Cardiac muscle cell (in vitro differentiated cells and primary cell): ENCODE data around the gene PARD3. TPM values are rescaled to one million over a fixed set of nuclear protein-coding genes. Genes with fewer than 3 reads are reported as not detected.
"Not testable (repeated sequence)": the region's sequence is repeated elsewhere in the genome, so short reads cannot be mapped to it uniquely, and the experiment has no call there.

Source experiments
- DNase-seq, 2 donors: peaks; one replicate each; pipeline versions ENCODE4 v3.0.0 to v3.0.0-alpha.2; 2010 to 2017; ENCODE audit warnings: low read depth in 1 of 2, low spot score in 1 of 2
- H3K27ac ChIP-seq: fragments of 200-600 bp; sonication (generic); 2 replicates; pipeline ENCODE4 v1.5.1; 2016
- H3K27me3 ChIP-seq: fragments of 200-600 bp; sonication (generic); 2 replicates; pipeline ENCODE4 v1.6.0; 2016; ENCODE audit warnings: control low read depth
- H3K36me3 ChIP-seq: fragments of 200-600 bp; sonication (generic); 2 replicates; pipeline ENCODE4 v1.5.1; 2016; ENCODE audit warnings: control low read depth
- H3K4me1 ChIP-seq: fragments of 200-600 bp; sonication (generic); 2 replicates; pipeline ENCODE4 v1.8.1; 2017; ENCODE audit warnings: low read depth, mild to moderate bottlenecking, mixed run types
- H3K4me3 ChIP-seq: fragments of 200-600 bp; sonication (generic); 2 replicates; pipeline ENCODE4 v1.5.1; 2016; ENCODE audit warnings: mild to moderate bottlenecking
- H3K9me3 ChIP-seq: fragments of 200-600 bp; sonication (generic); 2 replicates; pipeline ENCODE4 v1.5.1; 2017; ENCODE audit warnings: low read depth, mild to moderate bottlenecking, control low read depth
- polyA plus RNA-seq: library from polyadenylated mRNA; unstranded; fragments of >200 nt; fragmentation: Nextera tagmentation; extraction: Ambion mirVana; gene quantifications from 2 replicates; pipeline ENCODE4 v1.2.1, GENCODE V29; 2016
- total RNA-seq: library from RNA; depleted of rRNA; stranded (reverse); fragments of >200 nt; gene quantifications from 2 replicates; pipeline ENCODE4 v1.2.3, GENCODE V29; 2016
- TF ChIP-seq, protein P1 (sequence below): IDR thresholded peaks from 2 replicates; pipeline ENCODE4 v1.5.1; 2012; ENCODE audit warnings: low read depth, mild to moderate bottlenecking, low read length

The PARD3 gene
- total and polyA plus RNA-seq, 2 experiments from 2014 or later, result 36.5 to 64.8 TPM

DNA sequence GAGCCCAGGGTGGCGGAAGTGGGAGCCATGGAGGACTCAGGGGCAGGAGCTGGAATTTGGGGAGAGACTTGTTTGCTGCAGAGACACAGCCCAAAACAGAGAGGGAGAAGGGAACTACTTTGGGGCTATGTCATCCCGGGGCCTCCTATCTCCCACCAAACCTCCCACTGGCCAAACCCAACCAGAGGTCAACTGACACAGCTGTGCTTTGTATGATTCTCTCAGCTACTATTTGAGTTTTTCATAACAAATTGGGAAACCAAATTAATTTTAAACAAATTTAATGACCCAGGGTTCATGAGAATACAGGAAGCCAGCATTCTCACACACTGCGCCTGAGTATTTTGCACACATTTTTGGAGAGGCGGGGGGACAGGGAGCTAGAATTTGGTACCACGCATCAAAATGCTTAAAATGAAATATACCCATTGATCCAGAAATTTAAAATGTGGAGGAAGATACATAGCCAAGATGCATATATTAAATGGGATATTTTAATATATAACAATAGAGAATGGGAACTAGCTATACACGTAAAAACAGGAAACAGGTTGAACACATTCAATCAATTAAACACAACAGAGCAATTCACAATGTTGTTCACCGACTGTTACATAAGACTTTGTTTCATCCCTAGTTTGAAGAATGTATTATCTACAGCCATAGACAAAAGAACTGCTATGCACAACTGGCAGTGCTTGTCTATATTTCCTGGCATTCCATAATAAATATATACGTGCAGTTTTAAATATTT is 105.3 kb downstream of the PARD3 start:
- no peak overlapping the region for H3K27ac ChIP-seq
- peaks cover 7% of the 10 kb centered on the region for H3K4me1 ChIP-seq
- no peaks in the 10 kb centered on the region for H3K9me3 ChIP-seq
- no peak for DNase-seq
- H3K4me3 ChIP-seq, result no peak overlapping the region
- no peaks in the 10 kb centered on the region for H3K36me3 ChIP-seq
- H3K27me3 ChIP-seq, result no peaks in the 10 kb centered on the region
- TF ChIP-seq, protein P1, sequence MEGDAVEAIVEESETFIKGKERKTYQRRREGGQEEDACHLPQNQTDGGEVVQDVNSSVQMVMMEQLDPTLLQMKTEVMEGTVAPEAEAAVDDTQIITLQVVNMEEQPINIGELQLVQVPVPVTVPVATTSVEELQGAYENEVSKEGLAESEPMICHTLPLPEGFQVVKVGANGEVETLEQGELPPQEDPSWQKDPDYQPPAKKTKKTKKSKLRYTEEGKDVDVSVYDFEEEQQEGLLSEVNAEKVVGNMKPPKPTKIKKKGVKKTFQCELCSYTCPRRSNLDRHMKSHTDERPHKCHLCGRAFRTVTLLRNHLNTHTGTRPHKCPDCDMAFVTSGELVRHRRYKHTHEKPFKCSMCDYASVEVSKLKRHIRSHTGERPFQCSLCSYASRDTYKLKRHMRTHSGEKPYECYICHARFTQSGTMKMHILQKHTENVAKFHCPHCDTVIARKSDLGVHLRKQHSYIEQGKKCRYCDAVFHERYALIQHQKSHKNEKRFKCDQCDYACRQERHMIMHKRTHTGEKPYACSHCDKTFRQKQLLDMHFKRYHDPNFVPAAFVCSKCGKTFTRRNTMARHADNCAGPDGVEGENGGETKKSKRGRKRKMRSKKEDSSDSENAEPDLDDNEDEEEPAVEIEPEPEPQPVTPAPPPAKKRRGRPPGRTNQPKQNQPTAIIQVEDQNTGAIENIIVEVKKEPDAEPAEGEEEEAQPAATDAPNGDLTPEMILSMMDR, result no peak

DNA sequence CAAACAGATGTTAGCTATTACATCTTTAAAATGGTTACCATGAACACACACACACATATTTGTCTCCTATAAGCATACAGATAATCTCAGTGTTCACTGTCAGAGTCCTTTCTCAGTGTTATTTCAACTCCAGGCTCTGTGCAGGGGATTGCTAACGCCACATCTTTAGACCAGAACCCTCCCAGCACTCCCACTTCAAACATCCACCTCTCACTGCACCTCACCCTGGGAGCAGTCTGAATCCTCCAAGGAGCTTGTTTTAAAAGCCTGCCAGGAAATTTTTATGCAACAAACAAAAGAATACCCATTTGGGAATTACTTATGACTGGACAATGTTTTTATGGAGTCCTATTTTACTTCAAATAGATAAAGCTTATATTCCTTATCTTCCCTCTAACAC is 107.4 kb downstream of the PARD3 start:
- peak in 1 of 2 donors; percentile 67 for DNase-seq
- H3K27me3 ChIP-seq, result no peaks in the 10 kb centered on the region
- H3K9me3 ChIP-seq, result no peaks in the 10 kb centered on the region
- peaks cover 18% of the 10 kb centered on the region for H3K4me1 ChIP-seq
- H3K4me3 ChIP-seq, result no peak overlapping the region
- peak overlapping the region; percentile 20 for H3K27ac ChIP-seq
- no peaks in the 10 kb centered on the region for H3K36me3 ChIP-seq
- TF ChIP-seq, protein P1, result no peak

DNA sequence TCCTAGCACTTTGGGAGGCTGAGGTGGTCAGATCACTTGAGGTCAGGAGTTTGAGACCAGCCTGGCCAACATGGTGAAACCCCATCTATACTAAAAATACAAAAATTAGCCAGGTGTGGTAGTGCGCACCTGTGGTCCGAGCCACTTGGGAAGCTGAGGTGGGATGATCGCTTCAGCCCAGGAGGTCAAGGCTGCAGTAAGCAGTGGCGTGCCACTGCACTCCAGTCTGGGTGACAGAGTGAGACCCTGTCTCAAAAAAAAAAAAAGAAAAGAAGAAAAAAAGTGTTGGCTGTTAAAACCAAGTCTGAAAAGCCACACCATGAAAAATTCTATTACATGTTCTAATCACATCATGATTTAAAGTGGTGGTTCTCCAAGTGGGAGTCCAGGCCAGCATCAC is 108.1 kb downstream of the PARD3 start:
- DNase-seq, H3K9me3 ChIP-seq, H3K4me3 ChIP-seq, H3K27me3 ChIP-seq, H3K27ac ChIP-seq, H3K36me3 ChIP-seq: not testable (repeated sequence)
- peaks cover 23% of the 10 kb centered on the region for H3K4me1 ChIP-seq

DNA sequence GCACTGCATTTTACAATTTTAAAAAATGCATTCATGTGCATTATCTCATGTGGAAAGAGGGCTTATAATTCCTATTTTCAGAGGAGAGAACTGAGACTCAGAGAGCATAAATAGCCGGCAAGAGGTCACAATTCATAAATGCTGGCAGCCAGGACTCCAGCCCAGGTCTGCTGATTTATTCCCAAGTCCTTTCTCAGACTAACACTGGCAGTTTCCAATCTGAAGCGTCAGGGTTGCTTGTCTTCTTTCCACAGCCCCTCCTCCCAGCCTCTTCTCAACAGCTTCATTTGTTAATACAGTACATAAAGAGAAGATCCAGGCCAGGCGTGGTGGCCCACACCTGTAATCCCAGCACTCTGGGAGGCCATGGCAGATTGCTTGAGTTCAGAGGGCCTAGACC is 108.9 kb downstream of the PARD3 start:
- Histone ChIP-seq H3K27me3 (no peaks in the 10 kb centered on the region), H3K9me3 (no peaks in the 10 kb centered on the region), H3K4me1 (peaks cover 23% of the 10 kb centered on the region), H3K27ac (peak overlapping the region; percentile 13), H3K4me3 (no peak overlapping the region), H3K36me3 (no peaks in the 10 kb centered on the region)
- TF ChIP-seq, protein P1, result no peak
- no peak for DNase-seq

DNA sequence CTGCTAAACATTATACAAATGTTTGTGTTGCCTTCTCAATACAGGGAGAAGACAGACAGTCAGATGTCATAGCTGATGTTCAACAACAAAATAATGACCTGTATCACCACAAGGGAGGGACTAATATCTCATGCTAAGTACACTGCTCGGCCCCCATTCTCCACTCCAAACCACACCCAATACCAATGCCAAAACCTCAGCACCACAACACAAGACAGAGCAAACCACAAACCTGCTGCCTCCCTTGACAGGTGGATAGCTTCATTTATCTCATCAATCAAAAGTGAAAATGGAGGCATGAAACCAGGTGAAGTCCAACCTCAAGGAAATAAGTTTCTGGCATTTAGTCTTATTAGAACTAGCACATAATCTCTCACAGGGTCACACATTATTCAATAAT is 109.5 kb downstream of the PARD3 start:
- Histone ChIP-seq H3K27me3 (no peaks in the 10 kb centered on the region), H3K9me3 (no peaks in the 10 kb centered on the region), H3K4me1 (peaks cover 23% of the 10 kb centered on the region), H3K27ac (peak overlapping the region; percentile 13), H3K4me3 (no peak overlapping the region), H3K36me3 (no peaks in the 10 kb centered on the region)
- TF ChIP-seq, protein P1, result no peak
- DNase-seq, result no peak

DNA sequence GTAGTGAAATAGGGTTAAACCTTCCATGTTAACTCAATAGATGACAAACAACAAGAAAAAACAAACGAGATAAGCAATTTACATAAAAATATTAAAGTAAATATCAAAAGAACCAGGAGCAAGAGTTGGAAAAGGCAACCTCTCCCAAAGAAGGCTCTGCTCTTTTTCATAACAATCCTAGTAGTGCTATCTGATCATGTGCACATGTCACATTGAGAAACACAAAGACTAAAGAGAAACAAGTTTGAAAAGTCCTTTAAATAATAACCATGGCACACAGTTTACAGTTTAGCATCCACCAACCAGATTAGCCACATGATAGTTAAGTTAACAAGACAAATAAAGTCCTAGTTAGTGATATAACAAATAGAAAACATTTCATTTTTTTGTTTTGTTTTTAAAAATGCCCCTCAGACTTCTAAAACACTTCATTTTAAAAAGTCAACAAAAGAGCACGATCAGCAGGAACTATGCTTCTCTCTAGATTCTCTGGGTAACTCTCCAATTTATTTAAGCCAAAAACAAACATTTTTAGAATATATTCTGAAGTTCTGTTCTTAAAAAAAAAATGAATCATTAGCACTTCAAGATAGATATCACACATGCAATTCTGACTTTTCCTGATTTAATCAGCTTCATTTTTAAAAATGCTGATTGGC is 110.4 kb downstream of the PARD3 start:
- TF ChIP-seq, protein P1, result no peak
- H3K27me3 ChIP-seq, result no peaks in the 10 kb centered on the region
- no peaks in the 10 kb centered on the region for H3K36me3 ChIP-seq
- no peak overlapping the region for H3K27ac ChIP-seq
- no peak for DNase-seq
- H3K4me1 ChIP-seq, result peaks cover 23% of the 10 kb centered on the region
- no peaks in the 10 kb centered on the region for H3K9me3 ChIP-seq
- no peak overlapping the region for H3K4me3 ChIP-seq
